ENCODE results near the gene GMPPA. TPM values are rescaled to one million over a fixed set of nuclear protein-coding genes. Genes with fewer than 3 reads are reported as not detected.

Gene GMPPA
- total and polyA plus RNA-seq, 7 donors: 14.4 to 33.8 (median 20.0) TPM

GRCh38 chr2:219475278-219475677 is 23.4 kb upstream of the GMPPA start:
- intact Hi-C loops (cut with DNase I): loop anchor here in 1 of 2 donors (5.0 kb wide), 1 partner anchor 52 kb away; no protein-coding TSS in a partner anchor
- no peak for ATAC-seq
- H3K27me3 ChIP-seq (ENCODE audit: insufficient read depth in 3 of 3, low read length in 2 of 3): no peaks in the 10 kb centered on the region
- 66 to 76% (median 75%) methylated on average over 6 of the region's 6 CpGs for WGBS, 3 donors
- no peaks in the 10 kb centered on the region for H3K4me1 ChIP-seq
- TF ChIP-seq, protein P1, sequence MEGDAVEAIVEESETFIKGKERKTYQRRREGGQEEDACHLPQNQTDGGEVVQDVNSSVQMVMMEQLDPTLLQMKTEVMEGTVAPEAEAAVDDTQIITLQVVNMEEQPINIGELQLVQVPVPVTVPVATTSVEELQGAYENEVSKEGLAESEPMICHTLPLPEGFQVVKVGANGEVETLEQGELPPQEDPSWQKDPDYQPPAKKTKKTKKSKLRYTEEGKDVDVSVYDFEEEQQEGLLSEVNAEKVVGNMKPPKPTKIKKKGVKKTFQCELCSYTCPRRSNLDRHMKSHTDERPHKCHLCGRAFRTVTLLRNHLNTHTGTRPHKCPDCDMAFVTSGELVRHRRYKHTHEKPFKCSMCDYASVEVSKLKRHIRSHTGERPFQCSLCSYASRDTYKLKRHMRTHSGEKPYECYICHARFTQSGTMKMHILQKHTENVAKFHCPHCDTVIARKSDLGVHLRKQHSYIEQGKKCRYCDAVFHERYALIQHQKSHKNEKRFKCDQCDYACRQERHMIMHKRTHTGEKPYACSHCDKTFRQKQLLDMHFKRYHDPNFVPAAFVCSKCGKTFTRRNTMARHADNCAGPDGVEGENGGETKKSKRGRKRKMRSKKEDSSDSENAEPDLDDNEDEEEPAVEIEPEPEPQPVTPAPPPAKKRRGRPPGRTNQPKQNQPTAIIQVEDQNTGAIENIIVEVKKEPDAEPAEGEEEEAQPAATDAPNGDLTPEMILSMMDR (IDR thresholded peaks at IDR 0.05): no peak
- H3K9me3 ChIP-seq: no peaks in the 10 kb centered on the region
- peaks cover 0 to 90% of the 10 kb centered on the region in 2 donors for H3K36me3 ChIP-seq (ENCODE audit: insufficient read depth in 1 of 2, low read depth in 1 of 2)
- no peak overlapping the region for H3K27ac ChIP-seq
- no peak overlapping the region for H3K4me3 ChIP-seq
- DNase-seq: peak in 1 of 2 donors; percentile 35

GRCh38 chr2:219475697-219476651 is 22.7 kb upstream of the GMPPA start:
- intact Hi-C loops (cut with DNase I): loop anchor here in 1 of 2 donors (5.0 kb wide), 1 partner anchor 51 kb away; no protein-coding TSS in a partner anchor
- 43 to 59% (median 46%) methylated on average over 14 of the region's 14 CpGs for WGBS, 3 donors

DNA sequence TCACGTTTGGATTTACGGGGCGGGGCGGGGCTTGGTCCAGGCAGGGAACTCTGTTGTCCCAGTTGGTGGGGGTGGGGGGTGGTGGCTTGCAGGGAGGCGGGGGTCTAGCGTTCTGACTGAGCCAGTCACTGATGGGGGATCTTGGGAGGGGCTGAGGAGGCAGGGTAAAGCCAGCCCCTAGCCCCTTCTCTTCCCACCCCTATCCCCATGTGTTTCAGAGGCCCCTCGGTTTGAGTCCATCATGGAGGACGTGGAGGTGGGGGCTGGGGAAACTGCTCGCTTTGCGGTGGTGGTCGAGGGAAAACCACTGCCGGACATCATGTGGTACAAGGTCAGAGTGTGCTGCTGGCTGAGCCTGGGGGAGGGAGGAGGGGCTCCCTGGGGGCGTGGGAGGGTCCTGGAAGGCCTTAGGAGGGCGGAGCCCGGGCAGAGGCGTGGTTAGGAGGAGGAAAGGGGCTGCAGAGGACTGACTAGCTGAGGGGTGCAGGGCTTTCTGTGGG is 22.0 kb upstream of the GMPPA start:
- Histone ChIP-seq H3K9me3 (no peaks in the 10 kb centered on the region), H3K4me3 (no peak overlapping the region), H3K4me1 (no peaks in the 10 kb centered on the region), H3K36me3 (ENCODE audit: insufficient read depth in 1 of 2, low read depth in 1 of 2) (peaks cover 0 to 90% of the 10 kb centered on the region in 2 donors), H3K27ac (no peak overlapping the region), H3K27me3 (ENCODE audit: insufficient read depth in 3 of 3, low read length in 2 of 3) (no peaks in the 10 kb centered on the region)
- DNase-seq (no peak), ATAC-seq (peak in 1 of 4 donors; percentile 3)
- intact Hi-C loops (cut with DNase I): loop anchor here in 1 of 2 donors (5.0 kb wide), 1 partner anchor 51 kb away; no protein-coding TSS in a partner anchor
- TF ChIP-seq, protein P1 (IDR thresholded peaks at IDR 0.05): no peak
- WGBS, 3 donors: 29 to 41% (median 36%) methylated on average over 16 of the region's 16 CpGs

More at GRCh38 chr2:219475697-219476651, 22.7 kb upstream of the GMPPA start:
- no peak overlapping the region for H3K27ac ChIP-seq
- no peaks in the 10 kb centered on the region for H3K27me3 ChIP-seq (ENCODE audit: insufficient read depth in 3 of 3, low read length in 2 of 3)
- no peaks in the 10 kb centered on the region for H3K9me3 ChIP-seq
- H3K4me1 ChIP-seq: no peaks in the 10 kb centered on the region
- TF ChIP-seq, protein P1 (IDR thresholded peaks at IDR 0.05): peak; percentile 82
- H3K4me3 ChIP-seq: no peak overlapping the region
- ATAC-seq (peak; percentile 50 to 74 (median 69)), DNase-seq (peak; percentile 66 to 80)
- peaks cover 0 to 90% of the 10 kb centered on the region in 2 donors for H3K36me3 ChIP-seq (ENCODE audit: insufficient read depth in 1 of 2, low read depth in 1 of 2)

DNA sequence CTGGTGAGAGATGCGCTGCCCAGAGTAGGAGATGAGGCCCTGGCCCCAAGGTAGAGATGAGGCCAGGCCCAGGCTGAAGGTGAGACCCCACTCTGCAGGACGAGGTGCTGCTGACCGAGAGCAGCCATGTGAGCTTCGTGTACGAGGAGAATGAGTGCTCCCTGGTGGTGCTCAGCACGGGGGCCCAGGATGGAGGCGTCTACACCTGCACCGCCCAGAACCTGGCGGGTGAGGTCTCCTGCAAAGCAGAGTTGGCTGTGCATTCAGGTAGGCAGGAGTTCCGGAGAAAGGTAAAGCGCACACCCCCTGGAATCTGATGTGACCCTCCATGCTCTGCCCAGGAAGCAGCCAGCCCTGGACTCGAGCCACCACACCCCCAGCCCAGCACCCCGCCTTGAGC is 21.5 kb upstream of the GMPPA start:
- H3K27me3 ChIP-seq (ENCODE audit: insufficient read depth in 3 of 3, low read length in 2 of 3): no peaks in the 10 kb centered on the region
- H3K36me3 ChIP-seq (ENCODE audit: insufficient read depth in 1 of 2, low read depth in 1 of 2): peaks cover 0 to 90% of the 10 kb centered on the region in 2 donors
- no peaks in the 10 kb centered on the region for H3K9me3 ChIP-seq
- WGBS, 3 donors: 81 to 82% (median 82%) methylated on average over 13 of the region's 13 CpGs
- TF ChIP-seq, protein P1 (IDR thresholded peaks at IDR 0.05): no peak
- intact Hi-C loops (cut with DNase I): loop anchor here in 1 of 2 donors (5.0 kb wide), 1 partner anchor 50 kb away; no protein-coding TSS in a partner anchor
- no peaks in the 10 kb centered on the region for H3K4me1 ChIP-seq
- DNase-seq (no peak), ATAC-seq (no peak)
- H3K4me3 ChIP-seq: no peak overlapping the region
- H3K27ac ChIP-seq: no peak overlapping the region

Measured in psoas muscle (tissue), 8 donors.